Cardiac muscle cell (in vitro differentiated cells and primary cell): ENCODE data around the gene RNF214. TPM values are rescaled to one million over a fixed set of nuclear protein-coding genes. Genes with fewer than 3 reads are reported as not detected.

Source experiments
- DNase-seq, 2 donors: peaks; one replicate each; pipeline versions ENCODE4 v3.0.0 to v3.0.0-alpha.2; 2010 to 2017; ENCODE audit warnings: low read depth in 1 of 2, low spot score in 1 of 2
- H3K27ac ChIP-seq: fragments of 200-600 bp; sonication (generic); 2 replicates; pipeline ENCODE4 v1.5.1; 2016
- H3K27me3 ChIP-seq: fragments of 200-600 bp; sonication (generic); 2 replicates; pipeline ENCODE4 v1.6.0; 2016; ENCODE audit warnings: control low read depth
- H3K36me3 ChIP-seq: fragments of 200-600 bp; sonication (generic); 2 replicates; pipeline ENCODE4 v1.5.1; 2016; ENCODE audit warnings: control low read depth
- H3K4me1 ChIP-seq: fragments of 200-600 bp; sonication (generic); 2 replicates; pipeline ENCODE4 v1.8.1; 2017; ENCODE audit warnings: low read depth, mild to moderate bottlenecking, mixed run types
- H3K4me3 ChIP-seq: fragments of 200-600 bp; sonication (generic); 2 replicates; pipeline ENCODE4 v1.5.1; 2016; ENCODE audit warnings: mild to moderate bottlenecking
- H3K9me3 ChIP-seq: fragments of 200-600 bp; sonication (generic); 2 replicates; pipeline ENCODE4 v1.5.1; 2017; ENCODE audit warnings: low read depth, mild to moderate bottlenecking, control low read depth
- polyA plus RNA-seq: library from polyadenylated mRNA; unstranded; fragments of >200 nt; fragmentation: Nextera tagmentation; extraction: Ambion mirVana; gene quantifications from 2 replicates; pipeline ENCODE4 v1.2.1, GENCODE V29; 2016
- total RNA-seq: library from RNA; depleted of rRNA; stranded (reverse); fragments of >200 nt; gene quantifications from 2 replicates; pipeline ENCODE4 v1.2.3, GENCODE V29; 2016
- TF ChIP-seq, protein P1 (sequence below): IDR thresholded peaks from 2 replicates; pipeline ENCODE4 v1.5.1; 2012; ENCODE audit warnings: low read depth, mild to moderate bottlenecking, low read length

Gene RNF214
- total and polyA plus RNA-seq, 2 experiments from 2014 or later = 13.8 to 20.0 TPM

DNA sequence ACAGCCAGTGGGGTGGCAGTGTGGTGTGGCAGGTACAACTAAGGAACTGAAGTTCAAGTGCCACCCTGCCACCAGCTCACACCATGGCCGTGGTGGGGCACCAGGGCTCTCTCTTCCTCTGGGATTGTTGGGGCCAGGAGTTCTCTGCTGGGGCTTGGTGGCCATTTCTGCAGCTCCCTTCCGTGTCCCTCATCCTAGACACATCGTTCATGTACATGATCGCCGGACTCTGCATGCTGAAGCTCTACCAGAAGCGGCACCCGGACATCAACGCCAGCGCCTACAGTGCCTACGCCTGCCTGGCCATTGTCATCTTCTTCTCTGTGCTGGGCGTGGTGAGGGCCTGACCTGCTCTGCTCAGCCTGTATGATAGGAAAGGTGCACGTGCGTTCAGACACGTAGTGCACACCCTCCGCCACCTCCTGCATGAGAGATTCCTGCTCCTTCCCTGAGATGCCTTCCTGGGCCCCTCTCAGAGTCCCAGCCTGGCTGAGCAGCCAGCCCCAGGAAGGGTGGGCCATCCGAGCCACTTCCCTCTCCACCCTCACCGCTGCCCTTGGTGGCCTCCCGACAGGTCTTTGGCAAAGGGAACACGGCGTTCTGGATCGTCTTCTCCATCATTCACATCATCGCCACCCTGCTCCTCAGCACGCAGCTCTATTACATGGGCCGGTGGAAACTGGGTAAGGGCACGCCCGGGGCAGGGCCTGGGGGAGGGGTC, 40.6 kb upstream of the RNF214 start:
- peaks cover 12% of the 10 kb centered on the region for H3K36me3 ChIP-seq
- no peak overlapping the region for H3K4me3 ChIP-seq
- H3K27ac ChIP-seq = no peak overlapping the region
- TF ChIP-seq, protein P1, sequence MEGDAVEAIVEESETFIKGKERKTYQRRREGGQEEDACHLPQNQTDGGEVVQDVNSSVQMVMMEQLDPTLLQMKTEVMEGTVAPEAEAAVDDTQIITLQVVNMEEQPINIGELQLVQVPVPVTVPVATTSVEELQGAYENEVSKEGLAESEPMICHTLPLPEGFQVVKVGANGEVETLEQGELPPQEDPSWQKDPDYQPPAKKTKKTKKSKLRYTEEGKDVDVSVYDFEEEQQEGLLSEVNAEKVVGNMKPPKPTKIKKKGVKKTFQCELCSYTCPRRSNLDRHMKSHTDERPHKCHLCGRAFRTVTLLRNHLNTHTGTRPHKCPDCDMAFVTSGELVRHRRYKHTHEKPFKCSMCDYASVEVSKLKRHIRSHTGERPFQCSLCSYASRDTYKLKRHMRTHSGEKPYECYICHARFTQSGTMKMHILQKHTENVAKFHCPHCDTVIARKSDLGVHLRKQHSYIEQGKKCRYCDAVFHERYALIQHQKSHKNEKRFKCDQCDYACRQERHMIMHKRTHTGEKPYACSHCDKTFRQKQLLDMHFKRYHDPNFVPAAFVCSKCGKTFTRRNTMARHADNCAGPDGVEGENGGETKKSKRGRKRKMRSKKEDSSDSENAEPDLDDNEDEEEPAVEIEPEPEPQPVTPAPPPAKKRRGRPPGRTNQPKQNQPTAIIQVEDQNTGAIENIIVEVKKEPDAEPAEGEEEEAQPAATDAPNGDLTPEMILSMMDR = no peak
- no peaks in the 10 kb centered on the region for H3K4me1 ChIP-seq
- no peak for DNase-seq
- H3K9me3 ChIP-seq = no peaks in the 10 kb centered on the region
- H3K27me3 ChIP-seq = no peaks in the 10 kb centered on the region

DNA sequence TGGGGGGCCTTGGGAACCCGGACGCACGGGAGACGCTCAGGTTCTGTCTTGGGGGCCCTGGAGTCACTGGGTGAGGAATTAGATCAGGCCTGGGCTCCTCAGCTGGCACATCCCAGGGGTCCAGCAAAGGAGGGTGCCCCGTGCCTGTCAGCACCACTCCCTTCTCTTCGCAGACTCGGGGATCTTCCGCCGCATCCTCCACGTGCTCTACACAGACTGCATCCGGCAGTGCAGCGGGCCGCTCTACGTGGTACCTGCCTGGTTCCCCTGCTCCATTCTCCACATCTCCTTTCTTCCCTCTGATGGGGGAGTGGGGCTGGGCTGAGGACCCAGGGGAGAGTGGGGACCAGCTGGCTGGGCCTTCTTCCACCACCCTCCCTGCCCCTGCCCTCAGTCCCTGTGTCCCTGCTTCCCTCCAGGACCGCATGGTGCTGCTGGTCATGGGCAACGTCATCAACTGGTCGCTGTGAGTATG, 40.0 kb upstream of the RNF214 start:
- Histone ChIP-seq H3K4me1 (no peaks in the 10 kb centered on the region), H3K27ac (no peak overlapping the region), H3K27me3 (no peaks in the 10 kb centered on the region), H3K4me3 (no peak overlapping the region), H3K36me3 (peaks cover 12% of the 10 kb centered on the region), H3K9me3 (no peaks in the 10 kb centered on the region)
- DNase-seq = no peak
- TF ChIP-seq, protein P1 = no peak

DNA sequence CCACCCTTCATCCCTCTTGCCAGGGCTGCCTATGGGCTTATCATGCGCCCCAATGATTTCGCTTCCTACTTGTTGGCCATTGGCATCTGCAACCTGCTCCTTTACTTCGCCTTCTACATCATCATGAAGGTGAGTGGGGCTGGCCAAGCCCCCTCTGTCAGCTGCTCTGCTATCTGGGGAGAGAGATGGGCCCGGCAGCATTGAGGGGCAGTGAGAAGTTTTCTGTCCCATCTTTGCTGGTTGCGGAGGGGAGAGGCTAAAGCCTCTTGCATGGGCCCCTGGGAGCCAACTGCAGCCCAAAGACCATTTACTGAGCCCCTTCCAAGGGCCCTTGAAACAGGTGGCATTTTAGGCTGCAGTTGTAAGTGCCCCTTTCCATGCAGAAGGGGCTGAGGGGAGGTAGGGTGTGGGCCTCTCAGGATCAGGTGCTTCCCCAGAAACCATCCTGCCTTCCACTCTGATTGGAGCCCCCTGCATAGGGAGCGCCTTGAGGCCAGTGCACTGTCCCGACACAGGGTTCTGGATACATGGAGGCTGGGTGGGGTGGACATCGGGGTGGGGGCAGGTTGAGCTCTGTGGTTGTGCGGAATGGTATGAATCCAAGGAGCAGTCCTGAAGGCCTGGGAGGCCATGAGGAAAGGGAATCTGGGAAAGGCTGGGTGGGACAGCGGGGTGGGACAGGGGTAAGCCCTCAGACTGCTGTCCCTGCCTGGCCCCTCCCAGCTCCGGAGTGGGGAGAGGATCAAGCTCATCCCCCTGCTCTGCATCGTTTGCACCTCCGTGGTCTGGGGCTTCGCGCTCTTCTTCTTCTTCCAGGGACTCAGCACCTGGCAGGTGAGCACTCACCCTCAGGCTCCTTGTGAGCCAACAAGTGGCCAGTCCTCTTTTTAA, 39.1 kb upstream of the RNF214 start:
- Histone ChIP-seq H3K36me3 (peaks cover 8% of the 10 kb centered on the region), H3K27ac (no peak overlapping the region), H3K4me3 (no peak overlapping the region), H3K4me1 (peaks cover 6% of the 10 kb centered on the region), H3K27me3 (no peaks in the 10 kb centered on the region), H3K9me3 (no peaks in the 10 kb centered on the region)
- TF ChIP-seq, protein P1 = no peak
- no peak for DNase-seq

DNA sequence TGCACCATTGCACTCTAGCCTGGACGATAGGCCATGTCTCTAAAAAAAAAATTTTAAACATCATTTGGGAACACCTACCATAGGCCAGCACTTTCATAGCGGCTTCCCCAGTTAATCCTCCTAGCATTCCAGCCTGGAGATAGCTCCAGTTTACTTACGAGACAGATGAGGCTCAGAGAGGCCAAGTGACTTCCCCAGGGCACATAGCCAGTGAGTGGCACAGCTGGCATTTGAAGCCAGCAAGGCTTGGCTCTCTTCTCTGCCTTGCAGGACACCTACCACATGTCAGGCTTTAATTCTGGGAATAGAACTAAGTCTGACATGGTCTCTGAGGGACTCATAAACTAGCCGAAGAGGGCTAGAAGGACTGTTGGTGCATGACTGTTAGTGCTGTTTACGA, 38.2 kb upstream of the RNF214 start:
- no peak for DNase-seq

DNA sequence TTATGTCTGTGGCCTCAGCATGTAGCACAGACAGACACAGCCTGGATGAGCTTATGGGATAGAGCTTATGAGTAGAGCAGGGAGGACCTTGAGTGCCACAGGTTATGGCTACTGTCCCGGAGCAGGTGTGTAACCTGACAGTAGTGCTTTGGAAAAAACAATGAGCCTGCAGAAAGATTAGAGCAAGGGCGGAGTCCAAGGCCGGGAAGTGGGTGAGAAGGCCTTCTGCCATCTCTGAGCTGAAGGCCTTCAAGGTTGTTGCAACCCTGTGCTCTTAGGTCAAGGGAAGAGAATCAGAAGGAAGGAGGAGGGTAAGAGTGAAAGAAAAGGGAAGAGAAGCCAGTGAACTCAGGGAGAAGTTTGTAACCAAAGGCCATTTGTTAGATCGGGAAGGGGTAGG, 37.2 kb upstream of the RNF214 start:
- Histone ChIP-seq H3K27me3 (no peaks in the 10 kb centered on the region), H3K9me3 (no peaks in the 10 kb centered on the region), H3K36me3 (peaks cover 3% of the 10 kb centered on the region), H3K27ac (no peak overlapping the region), H3K4me1 (peaks cover 19% of the 10 kb centered on the region), H3K4me3 (no peak overlapping the region)
- TF ChIP-seq, protein P1 = no peak
- no peak for DNase-seq

More for the DNA sequence above, 38.2 kb upstream of the RNF214 start:
- Histone ChIP-seq H3K9me3 (no peaks in the 10 kb centered on the region), H3K27me3 (no peaks in the 10 kb centered on the region), H3K27ac (no peak overlapping the region), H3K36me3 (peaks cover 8% of the 10 kb centered on the region), H3K4me3 (no peak overlapping the region), H3K4me1 (peaks cover 11% of the 10 kb centered on the region)
- TF ChIP-seq, protein P1 = no peak
